ENCODE data around the gene GLCE. TPM values are rescaled to one million over a fixed set of nuclear protein-coding genes. Genes with fewer than 3 reads are reported as not detected.

GLCE gene
- total and polyA plus RNA-seq, 7 donors, result 10.3 to 24.6 (median 13.9) TPM

DNA sequence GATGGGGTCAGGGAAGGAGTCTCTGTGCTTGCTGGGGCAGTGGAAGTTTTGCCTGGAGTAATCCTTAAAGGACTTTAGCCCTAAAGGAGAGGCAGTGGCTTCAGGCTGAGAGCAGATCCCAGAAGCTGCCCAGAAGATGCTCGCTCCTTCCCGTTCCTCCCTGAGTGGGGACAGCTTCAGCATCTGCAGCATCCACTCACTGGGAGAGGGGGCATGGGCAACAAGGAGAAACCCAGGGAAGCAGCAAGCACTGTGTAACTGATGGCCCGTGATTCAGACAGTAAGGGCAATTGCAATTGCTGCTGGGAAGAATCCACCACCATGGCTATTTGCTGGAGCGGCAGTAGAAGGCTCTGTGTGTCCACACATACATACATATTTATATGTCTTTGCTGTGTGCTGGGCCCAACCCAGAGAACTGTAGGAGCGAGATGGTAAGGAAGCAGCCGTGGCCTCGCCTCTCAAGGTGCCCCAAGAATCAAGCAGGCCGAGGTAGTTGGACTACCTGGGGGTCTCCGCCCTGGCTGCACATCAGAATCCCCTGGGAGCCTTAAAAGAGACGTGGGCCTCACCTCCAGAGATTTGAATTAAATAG, 132.5 kb downstream of the GLCE start:
- no peaks in the 10 kb centered on the region for H3K9me3 ChIP-seq
- H3K27me3 ChIP-seq, result peaks cover 0 to 4% (median under 1%) of the 10 kb centered on the region in 3 donors

GRCh38 chr15:69293741-69294615, 133.5 kb downstream of the GLCE start:
- 95 to 96% methylated on average over 11 of the region's 11 CpGs for WGBS, 2 donors
- no peak overlapping the region for H3K27ac ChIP-seq
- H3K4me1 ChIP-seq, result peaks cover 0 to 7% (median 6%) of the 10 kb centered on the region in 4 donors
- H3K27me3 ChIP-seq, result peaks cover 10 to 15% (median 11%) of the 10 kb centered on the region in 3 donors
- no peak for DNase-seq
- TF ChIP-seq POLR2A (IDR thresholded peaks at IDR 0.05) (no peak), EP300 (IDR thresholded peaks at IDR 0.05) (no peak), CTCF (IDR thresholded peaks at IDR 0.05) (no peak), POLR2AphosphoS5 (IDR thresholded peaks at IDR 0.05) (no peak)
- no peaks in the 10 kb centered on the region for H3K36me3 ChIP-seq
- intact Hi-C loops (cut with DNase I), result no loop called here
- H3K9me3 ChIP-seq, result no peaks in the 10 kb centered on the region
- no peak overlapping the region for H3K4me3 ChIP-seq

More for the DNA sequence above, 132.5 kb downstream of the GLCE start:
- WGBS, 2 donors, result 91 to 92% methylated on average over 10 of the region's 10 CpGs
- no peak for DNase-seq
- no peak for TF ChIP-seq POLR2A (IDR thresholded peaks at IDR 0.05)
- TF ChIP-seq EP300 (IDR thresholded peaks at IDR 0.05), result no peak
- TF ChIP-seq POLR2AphosphoS5 (IDR thresholded peaks at IDR 0.05), result no peak
- TF ChIP-seq CTCF (IDR thresholded peaks at IDR 0.05), result no peak
- Histone ChIP-seq H3K27ac (no peak overlapping the region), H3K36me3 (no peaks in the 10 kb centered on the region), H3K4me1 (no peaks in the 10 kb centered on the region), H3K4me3 (no peak overlapping the region)
- intact Hi-C loops (cut with DNase I), result no loop called here

- H3K4me3 ChIP-seq, result no peak overlapping the region
- no peak for DNase-seq
- H3K36me3 ChIP-seq, result no peaks in the 10 kb centered on the region
- 52 to 80% methylated on average over 6 of the region's 6 CpGs for WGBS, 2 donors
- intact Hi-C loops (cut with DNase I), result no loop called here
- peaks cover 27 to 35% (median 28%) of the 10 kb centered on the region in 3 donors for H3K27me3 ChIP-seq
- no peak for TF ChIP-seq EP300 (IDR thresholded peaks at IDR 0.05)
- no peak for TF ChIP-seq POLR2AphosphoS5 (IDR thresholded peaks at IDR 0.05)
- TF ChIP-seq CTCF (IDR thresholded peaks at IDR 0.05), result no peak
- no peak for TF ChIP-seq POLR2A (IDR thresholded peaks at IDR 0.05)
- peaks cover 0 to 15% (median 12%) of the 10 kb centered on the region in 4 donors for H3K4me1 ChIP-seq
- H3K27ac ChIP-seq, result no peak overlapping the region
- no peaks in the 10 kb centered on the region for H3K9me3 ChIP-seq
Measured at GRCh38 chr15:69296606-69297005, 136.2 kb downstream of the GLCE start.

DNA sequence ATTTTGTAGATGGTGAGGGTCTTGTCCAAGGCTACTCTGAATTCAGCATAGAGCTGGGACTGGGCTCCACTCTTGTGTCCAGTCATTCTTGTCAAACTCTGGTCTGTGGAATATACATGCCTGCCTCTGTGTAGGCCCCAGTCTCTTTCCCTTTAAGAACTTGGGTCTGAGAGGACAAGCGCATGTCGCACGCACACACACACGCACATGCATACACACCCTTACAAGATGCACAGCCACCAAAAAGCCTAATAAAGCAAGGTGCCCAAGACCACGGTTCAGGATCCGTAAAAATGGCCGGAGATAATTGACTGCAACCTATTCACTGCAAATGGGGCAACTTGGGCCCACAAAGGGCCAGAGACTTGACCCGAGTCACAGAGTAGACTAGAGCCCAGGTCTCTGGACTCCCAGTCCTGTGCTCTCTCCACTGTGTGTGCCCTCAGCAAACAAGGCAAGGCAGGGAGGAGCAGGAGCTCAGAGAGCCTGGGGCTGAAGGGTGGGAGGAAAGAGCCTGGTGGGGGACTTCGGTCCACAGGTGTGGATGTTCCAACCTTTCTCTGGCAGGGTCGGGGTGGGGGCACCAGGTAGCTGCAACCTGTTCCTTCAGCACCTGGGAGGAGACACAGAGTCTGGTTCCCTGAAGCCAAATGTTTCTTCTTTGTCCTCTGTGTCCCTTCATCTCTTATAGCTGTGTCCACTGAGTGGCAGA, 137.4 kb downstream of the GLCE start:
- intact Hi-C loops (cut with DNase I), result no loop called here
- H3K27me3 ChIP-seq, result peaks cover 27 to 46% (median 28%) of the 10 kb centered on the region in 3 donors
- H3K4me1 ChIP-seq, result peaks cover 0 to 15% (median 12%) of the 10 kb centered on the region in 4 donors
- H3K9me3 ChIP-seq, result no peaks in the 10 kb centered on the region
- no peaks in the 10 kb centered on the region for H3K36me3 ChIP-seq
- no peak for DNase-seq
- no peak overlapping the region for H3K27ac ChIP-seq
- H3K4me3 ChIP-seq, result no peak overlapping the region
- WGBS, 2 donors, result 80 to 92% methylated on average over 10 of the region's 10 CpGs
- no peak for TF ChIP-seq POLR2A (IDR thresholded peaks at IDR 0.05)
- TF ChIP-seq POLR2AphosphoS5 (IDR thresholded peaks at IDR 0.05), result no peak
- no peak for TF ChIP-seq CTCF (IDR thresholded peaks at IDR 0.05)
- TF ChIP-seq EP300 (IDR thresholded peaks at IDR 0.05), result no peak
